Hepatocyte (in vitro differentiated cells): ENCODE measurements around the gene MORN4.

ENCODE experiments used
- EZH2 ChIP-seq: fragments of 200-600 bp; sonication (generic); IDR thresholded peaks from 2 replicates; pipeline ENCODE4 v1.6.1; 2016; ENCODE audit warnings: antibody characterized with exemption, mild to moderate bottlenecking, borderline replicate concordance
- EZH2phosphoT487 ChIP-seq: fragments of 200-600 bp; sonication (generic); IDR thresholded peaks from one replicate; pipeline ENCODE4 v1.6.1; 2018; ENCODE audit warnings: antibody characterized with exemption, mild to moderate bottlenecking, low read depth, moderate library complexity; ENCODE audit not compliant: unreplicated experiment, severe bottlenecking
- TF ChIP-seq, protein P1 (sequence below): fragments of 200-600 bp; sonication (generic); IDR thresholded peaks from 2 replicates; pipeline ENCODE4 v1.5.1; 2016; ENCODE audit warnings: antibody characterized with exemption, mild to moderate bottlenecking; ENCODE audit not compliant: poor library complexity

DNA sequence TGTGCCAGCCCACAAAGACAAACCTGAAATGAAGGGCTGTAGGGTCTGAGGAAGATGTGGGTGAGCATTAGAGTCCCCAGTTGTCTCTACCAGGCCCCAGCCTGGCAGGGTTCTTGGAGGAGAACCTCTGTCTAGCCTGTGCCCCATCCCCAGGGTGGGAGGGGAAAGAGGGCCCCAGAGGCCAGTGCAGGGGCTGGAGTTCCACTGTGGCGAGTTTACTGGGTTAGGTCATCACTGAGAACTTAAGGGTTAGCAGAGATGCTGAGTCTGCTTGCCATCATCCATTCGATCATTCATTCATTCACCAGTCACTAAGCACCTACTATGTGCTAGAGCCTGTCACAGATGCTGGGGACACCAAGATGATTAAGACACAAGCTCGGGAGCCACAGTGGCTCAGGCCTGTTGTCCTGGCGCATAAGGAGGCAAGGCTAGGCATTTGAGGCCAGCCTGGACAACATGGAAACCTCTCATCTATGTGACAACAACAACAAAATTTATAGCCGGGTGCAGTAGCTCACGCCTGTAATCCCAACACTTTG lies 58.1 kb downstream of the MORN4 start:
- TF ChIP-seq, protein P1, sequence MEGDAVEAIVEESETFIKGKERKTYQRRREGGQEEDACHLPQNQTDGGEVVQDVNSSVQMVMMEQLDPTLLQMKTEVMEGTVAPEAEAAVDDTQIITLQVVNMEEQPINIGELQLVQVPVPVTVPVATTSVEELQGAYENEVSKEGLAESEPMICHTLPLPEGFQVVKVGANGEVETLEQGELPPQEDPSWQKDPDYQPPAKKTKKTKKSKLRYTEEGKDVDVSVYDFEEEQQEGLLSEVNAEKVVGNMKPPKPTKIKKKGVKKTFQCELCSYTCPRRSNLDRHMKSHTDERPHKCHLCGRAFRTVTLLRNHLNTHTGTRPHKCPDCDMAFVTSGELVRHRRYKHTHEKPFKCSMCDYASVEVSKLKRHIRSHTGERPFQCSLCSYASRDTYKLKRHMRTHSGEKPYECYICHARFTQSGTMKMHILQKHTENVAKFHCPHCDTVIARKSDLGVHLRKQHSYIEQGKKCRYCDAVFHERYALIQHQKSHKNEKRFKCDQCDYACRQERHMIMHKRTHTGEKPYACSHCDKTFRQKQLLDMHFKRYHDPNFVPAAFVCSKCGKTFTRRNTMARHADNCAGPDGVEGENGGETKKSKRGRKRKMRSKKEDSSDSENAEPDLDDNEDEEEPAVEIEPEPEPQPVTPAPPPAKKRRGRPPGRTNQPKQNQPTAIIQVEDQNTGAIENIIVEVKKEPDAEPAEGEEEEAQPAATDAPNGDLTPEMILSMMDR, result no peak
- TF ChIP-seq EZH2 (no peak), EZH2phosphoT487 (no peak)
